NCI-H1092 treated with DMSO at 0.1 percent for 48 hours (cell line): Measurements from ENCODE around the gene RUFY1.
"Not testable (repeated sequence)": the region's sequence is repeated elsewhere in the genome, so short reads cannot be mapped to it uniquely, and the experiment has no call there.

Experiments used
- DNase-seq: peaks from one replicate; lab custom pipeline; 2025; lab: John Stamatoyannopoulos, UW

Gene RUFY1

GRCh38 chr5:179542170-179542569, 8.2 kb upstream of the RUFY1 start:
- DNase-seq = no peak

GRCh38 chr5:179543275-179543674, 7.1 kb upstream of the RUFY1 start:
- DNase-seq = not testable (repeated sequence)

DNA sequence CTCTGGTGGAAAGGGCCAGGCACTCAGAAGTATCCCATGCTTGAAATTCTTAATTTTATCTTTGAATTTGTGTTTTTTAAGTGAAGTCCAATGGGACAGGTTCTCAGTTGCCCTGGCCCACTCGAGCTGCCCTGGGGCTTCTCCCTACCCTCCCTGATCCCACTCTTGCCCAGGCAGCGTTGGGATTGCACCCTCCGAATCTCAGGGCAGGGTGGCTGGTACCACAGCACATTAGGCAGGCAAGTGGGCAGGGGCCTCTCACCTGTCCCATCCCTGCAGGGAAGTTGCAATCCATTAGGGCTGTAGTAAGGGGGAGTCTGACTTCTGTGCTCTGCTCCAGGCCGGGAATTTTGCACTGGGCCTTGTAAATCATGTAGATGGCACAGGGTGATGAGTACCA, 2.7 kb downstream of the RUFY1 start:
- DNase-seq = no peak

- no peak for DNase-seq
Observed at GRCh38 chr5:179553875-179554274, 3.5 kb downstream of the RUFY1 start.

GRCh38 chr5:179554981-179555380, 4.6 kb downstream of the RUFY1 start:
- no peak for DNase-seq

- not testable (repeated sequence) for DNase-seq
Observed at GRCh38 chr5:179558261-179558799, 8.0 kb downstream of the RUFY1 start.

DNA sequence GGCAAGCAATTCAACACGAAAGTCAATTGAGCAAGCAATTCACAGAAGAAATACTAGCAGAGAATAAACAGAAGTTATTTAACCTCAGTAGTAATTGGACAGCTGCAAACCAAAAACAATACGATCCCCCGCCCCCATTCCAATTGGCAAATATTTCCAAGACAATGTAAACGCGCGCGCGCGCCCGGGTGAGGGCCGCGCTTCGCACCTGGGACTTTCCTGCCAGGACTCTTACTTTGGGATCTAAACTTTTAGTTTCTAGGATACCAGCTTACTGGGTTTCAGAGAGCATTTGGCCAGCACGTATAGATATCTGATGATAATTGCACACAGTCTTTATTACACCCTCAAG, 8.6 kb downstream of the RUFY1 start:
- peak; percentile 49 for DNase-seq

GRCh38 chr5:179559284-179560252, 9.2 kb downstream of the RUFY1 start:
- DNase-seq = peak; percentile 90

DNA sequence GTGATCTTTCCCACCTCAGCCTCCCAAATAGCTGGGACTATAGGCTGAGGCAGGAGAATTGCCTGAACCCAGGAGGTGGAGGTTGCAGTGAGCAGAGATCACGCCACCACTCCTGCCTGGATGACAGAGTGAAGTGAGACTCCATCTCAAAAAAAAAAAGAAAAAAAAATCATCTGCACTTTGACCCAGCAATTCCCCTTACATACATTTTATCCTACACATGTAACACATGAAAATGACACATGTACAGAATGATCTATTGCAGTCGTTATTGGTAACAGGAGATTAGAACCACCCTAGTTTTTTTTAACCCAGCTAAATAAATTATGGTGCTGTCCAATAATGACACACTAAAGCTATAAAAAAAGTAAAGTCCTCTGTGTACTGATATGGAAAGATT, 14.2 kb downstream of the RUFY1 start:
- no peak for DNase-seq

- no peak for DNase-seq
Observed at GRCh38 chr5:179568721-179569120, 18.4 kb downstream of the RUFY1 start.

- no peak for DNase-seq
Observed at GRCh38 chr5:179572386-179572785, 22.0 kb downstream of the RUFY1 start.

DNA sequence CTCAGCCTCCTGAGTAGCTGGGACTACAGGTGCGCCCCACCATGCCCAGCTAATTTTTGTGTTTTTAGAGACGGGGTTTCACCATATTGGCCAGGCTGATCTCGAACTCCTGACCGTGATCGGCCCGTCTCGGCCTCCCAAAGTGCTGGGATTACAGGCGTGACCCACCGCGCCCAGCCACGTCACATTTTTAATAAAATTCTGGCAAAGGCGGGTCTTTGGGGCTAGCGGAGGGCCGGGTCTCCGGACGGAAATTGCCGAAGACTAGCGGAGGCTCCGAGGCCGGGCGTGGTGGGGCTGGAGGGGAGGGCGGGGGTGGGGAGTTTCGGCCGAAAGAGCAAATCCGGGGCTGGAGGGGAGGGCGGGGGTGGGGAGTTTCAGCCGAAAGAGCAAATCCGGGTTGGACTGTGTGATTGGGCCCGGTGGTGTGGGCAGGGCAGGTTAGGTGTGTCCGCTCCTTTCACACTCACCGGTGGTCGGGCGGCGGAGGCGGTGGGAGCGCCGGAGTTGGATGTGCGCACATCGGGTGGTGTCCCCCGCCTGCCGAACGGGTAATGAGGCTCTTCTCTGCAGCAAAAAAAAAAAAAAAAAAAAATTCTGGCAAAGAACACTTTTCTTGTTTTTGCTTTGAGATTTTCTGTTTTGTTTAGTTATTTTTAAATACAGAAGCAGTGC, 27.1 kb downstream of the RUFY1 start:
- no peak for DNase-seq

GRCh38 chr5:179585941-179586401, 35.6 kb downstream of the RUFY1 start:
- no peak for DNase-seq

- DNase-seq = no peak
Observed at GRCh38 chr5:179588166-179588565, 37.8 kb downstream of the RUFY1 start.

DNA sequence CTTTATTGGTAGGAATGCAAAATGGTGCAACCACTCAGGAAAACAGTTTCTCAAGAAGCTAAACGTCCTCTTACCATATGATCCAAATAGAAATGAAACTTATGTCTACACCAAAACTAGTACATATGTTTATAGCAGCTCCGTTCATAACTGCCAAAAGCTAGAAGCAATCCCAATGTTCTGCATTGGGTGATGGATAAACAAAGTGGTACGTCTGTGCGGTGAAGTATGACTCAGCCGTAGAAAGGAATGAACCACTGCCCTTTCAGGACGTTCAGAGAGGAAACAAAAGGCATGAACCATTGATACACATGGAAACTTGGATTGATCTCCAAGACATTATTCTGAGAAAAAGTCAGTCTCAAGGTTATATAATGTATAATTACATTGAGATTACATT, 45.6 kb downstream of the RUFY1 start:
- no peak for DNase-seq

DNA sequence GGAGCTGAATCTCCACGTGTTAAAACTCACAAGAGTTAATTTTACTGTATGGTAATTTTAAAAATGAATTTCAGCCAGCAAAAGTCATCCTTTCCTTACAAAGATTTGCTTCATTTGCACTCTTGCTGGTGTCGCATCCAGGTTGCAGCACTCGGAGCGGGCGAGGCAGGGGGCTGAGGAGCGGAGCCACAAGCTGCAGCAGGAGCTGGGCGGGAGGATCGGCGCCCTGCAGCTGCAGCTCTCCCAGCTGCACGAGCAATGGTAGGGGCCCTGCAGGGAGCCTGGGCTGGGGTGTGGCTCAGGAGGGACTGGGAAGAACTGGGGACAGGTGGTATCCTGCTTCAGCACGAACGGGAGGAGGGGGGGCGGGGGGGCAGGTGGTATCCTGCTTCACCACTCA, 46.1 kb downstream of the RUFY1 start:
- no peak for DNase-seq

DNA sequence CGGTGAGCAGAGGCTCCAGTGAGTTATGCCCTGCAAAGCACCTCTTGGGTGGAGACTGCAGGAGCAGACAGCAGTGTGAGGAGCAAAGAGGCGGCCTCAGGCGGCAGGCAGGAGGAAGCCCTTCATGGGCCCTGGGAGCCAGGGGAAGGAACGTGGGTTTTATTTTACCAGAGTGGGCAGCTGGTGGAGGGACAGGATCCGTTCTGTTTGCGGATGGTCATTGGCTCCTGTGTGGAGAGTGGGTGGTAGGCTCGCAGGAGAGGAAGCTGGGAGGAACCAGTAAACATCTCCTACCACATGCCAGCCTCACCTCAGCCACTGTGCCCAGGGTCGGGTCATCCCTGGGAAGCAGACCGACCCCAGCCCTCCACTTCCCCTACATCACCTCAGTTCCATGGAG, 48.7 kb downstream of the RUFY1 start:
- no peak for DNase-seq

GRCh38 chr5:179599566-179599965, 49.2 kb downstream of the RUFY1 start:
- DNase-seq = no peak

GRCh38 chr5:179599973-179600372, 49.6 kb downstream of the RUFY1 start:
- DNase-seq = no peak

- DNase-seq = no peak
Observed at GRCh38 chr5:179601871-179602625, 51.7 kb downstream of the RUFY1 start.

DNA sequence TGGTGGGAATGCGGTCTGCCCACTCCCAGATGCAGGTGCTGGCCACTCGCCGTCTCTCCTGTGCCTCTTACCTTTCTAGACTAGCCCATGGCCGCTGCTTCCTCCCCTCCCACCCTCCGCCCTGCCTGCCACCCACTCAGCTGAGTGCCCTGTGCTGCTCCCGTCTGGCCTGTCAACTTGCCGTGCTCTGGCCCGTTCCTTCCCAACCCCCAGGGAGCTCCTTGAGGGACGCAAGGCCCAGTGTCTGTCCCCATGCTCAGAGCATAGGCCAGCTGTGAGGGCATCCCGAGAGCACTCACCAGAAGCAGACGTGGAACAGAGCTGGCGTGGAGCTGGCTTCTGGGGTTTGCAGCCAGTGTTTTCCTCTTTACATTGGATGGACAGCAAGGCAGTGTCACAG, 53.0 kb downstream of the RUFY1 start:
- DNase-seq = no peak
